ENCODE results near the gene MYH6. TPM values are rescaled to one million over a fixed set of nuclear protein-coding genes. Genes with fewer than 3 reads are reported as not detected.

Gene MYH6
- total RNA-seq, 2 experiments from 2014 or later: not detected

- intact Hi-C loops (cut with micrococcal nuclease): loop anchor here (10.0 kb wide), 1 partner anchor 120 kb away; no protein-coding TSS in a partner anchor
- Mint-ChIP-seq H3K27ac (no peak overlapping the region), H3K36me3 (ENCODE audit: low read depth) (no peaks in the 10 kb centered on the region), H3K27me3 (no peaks in the 10 kb centered on the region), H3K4me1 (ENCODE audit: low read depth) (no peaks in the 10 kb centered on the region), H3K9me3 (no peaks in the 10 kb centered on the region), H3K4me3 (no peak overlapping the region)
- ATAC-seq: no peak
- ChIA-PET POLR2A (interaction anchor here (0.6 kb wide), 2 partner anchors 162 to 963 kb away, joined by 3 to 4 read pairs; no protein-coding TSS in a partner anchor), CTCF (interaction anchor here (1.3 kb wide), 3 partner anchors 12 to 265 kb away, joined by 3 to 4 read pairs (median 3); no protein-coding TSS in a partner anchor)
- TF ChIP-seq CTCF (IDR thresholded peaks at IDR 0.05): no peak
- no peak for DNase-seq
Observed at GRCh38 chr14:23385244-23385641, 22.8 kb downstream of the MYH6 start.

GRCh38 chr14:23384364-23385080 is 23.6 kb downstream of the MYH6 start:
- CTCF ChIA-PET: interaction anchor here (1.3 kb wide), 3 partner anchors 11 to 264 kb away, joined by 3 to 4 read pairs (median 3); no protein-coding TSS in a partner anchor
- intact Hi-C loops (cut with micrococcal nuclease): loop anchor here (10.0 kb wide), 1 partner anchor 120 kb away; no protein-coding TSS in a partner anchor
- POLR2A ChIA-PET: interaction anchor here (0.6 kb wide), 1 partner anchor 162 kb away, joined by 4 read pairs; no protein-coding TSS in a partner anchor
- ATAC-seq: no peak
- no peak for DNase-seq
- Mint-ChIP-seq H3K36me3 (ENCODE audit: low read depth) (no peaks in the 10 kb centered on the region), H3K4me1 (ENCODE audit: low read depth) (no peaks in the 10 kb centered on the region), H3K27me3 (no peaks in the 10 kb centered on the region), H3K27ac (no peak overlapping the region), H3K9me3 (no peaks in the 10 kb centered on the region), H3K4me3 (no peak overlapping the region)
- TF ChIP-seq CTCF (IDR thresholded peaks at IDR 0.05): no peak

GRCh38 chr14:23382731-23383440 is 25.2 kb downstream of the MYH6 start:
- ChIA-PET CTCF (interaction anchor here (1.3 to 4.5 kb wide), 5 partner anchors 13 to 156 kb away, joined by 3 to 86 read pairs (median 4); no protein-coding TSS in a partner anchor), POLR2A (no interaction called here)
- Mint-ChIP-seq H3K4me1 (ENCODE audit: low read depth) (no peaks in the 10 kb centered on the region), H3K9me3 (no peaks in the 10 kb centered on the region), H3K27ac (no peak overlapping the region), H3K27me3 (no peaks in the 10 kb centered on the region), H3K36me3 (ENCODE audit: low read depth) (no peaks in the 10 kb centered on the region), H3K4me3 (no peak overlapping the region)
- no peak for ATAC-seq
- DNase-seq: no peak
- no peak for TF ChIP-seq CTCF (IDR thresholded peaks at IDR 0.05)
- intact Hi-C loops (cut with micrococcal nuclease): loop anchor here (10.0 kb wide), 1 partner anchor 118 kb away; no protein-coding TSS in a partner anchor

- intact Hi-C loops (cut with micrococcal nuclease): loop anchor here (10.0 kb wide), 1 partner anchor 117 kb away; no protein-coding TSS in a partner anchor
- ATAC-seq (no peak), DNase-seq (no peak)
- Mint-ChIP-seq H3K36me3 (ENCODE audit: low read depth) (no peaks in the 10 kb centered on the region), H3K4me1 (ENCODE audit: low read depth) (no peaks in the 10 kb centered on the region), H3K4me3 (no peak overlapping the region), H3K27me3 (no peaks in the 10 kb centered on the region), H3K9me3 (no peaks in the 10 kb centered on the region), H3K27ac (no peak overlapping the region)
- TF ChIP-seq CTCF (IDR thresholded peaks at IDR 0.05): no peak
- ChIA-PET CTCF (interaction anchor here (1.3 to 4.5 kb wide), 6 partner anchors 13 to 157 kb away, joined by 3 to 86 read pairs (median 4); no protein-coding TSS in a partner anchor), POLR2A (no interaction called here)
Observed at GRCh38 chr14:23382276-23382675, 25.8 kb downstream of the MYH6 start.

Measured in activated CD8-positive, alpha-beta T cell treated with anti-CD3 and anti-CD28 coated beads for 36 hours (primary cell).